ENCODE results near the gene CDON. TPM values are rescaled to one million over a fixed set of nuclear protein-coding genes. Genes with fewer than 3 reads are reported as not detected.

CDON gene
- total RNA-seq, 3 donors from 2014 or later (not counting 1 experiment from before 2014, with no cell fraction given), result 0.25 to 0.38 TPM; not detected in 1

DNA sequence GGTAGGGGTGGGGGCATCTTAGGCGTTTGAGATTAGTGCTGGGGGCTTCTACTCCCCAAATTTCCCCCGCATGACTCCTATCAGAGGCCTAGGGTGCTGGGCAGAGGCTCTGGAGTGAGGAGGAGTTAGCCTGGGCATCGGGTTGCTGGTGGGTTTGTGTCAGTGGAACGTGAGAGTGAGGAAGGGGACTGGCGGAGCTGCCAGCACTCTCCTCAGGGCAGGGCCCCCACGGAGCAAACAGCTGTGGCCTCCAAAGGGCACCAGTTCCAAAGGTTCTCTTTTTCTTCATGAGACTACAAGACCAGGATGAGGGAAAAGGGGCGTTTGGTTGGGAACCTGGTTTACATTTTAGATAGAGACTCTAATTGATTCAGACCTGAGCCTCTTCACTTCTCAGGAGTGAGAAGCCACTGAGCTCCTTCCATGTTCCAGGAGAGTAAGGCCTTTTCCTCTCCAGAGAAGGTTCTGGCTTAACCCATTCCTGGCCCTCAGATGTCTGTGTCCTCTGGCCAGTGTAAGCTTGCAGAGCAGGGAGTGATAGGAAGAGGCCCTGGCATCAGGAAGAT is 35.6 kb upstream of the CDON start:
- Mint-ChIP-seq H3K4me1 (no peaks in the 10 kb centered on the region), H3K27me3 (ENCODE audit: low read depth in 2 of 2) (peaks cover 0 to 5% of the 10 kb centered on the region in 2 donors), H3K36me3 (no peaks in the 10 kb centered on the region), H3K9me3 (no peaks in the 10 kb centered on the region), H3K4me3 (no peak overlapping the region), H3K27ac (no peak overlapping the region)
- Histone ChIP-seq H3K27ac (ENCODE audit: low read length) (no peak overlapping the region), H3K4me1 (ENCODE audit: control insufficient read depth, insufficient read depth, low read length) (no peaks in the 10 kb centered on the region), H3K36me3 (ENCODE audit: control insufficient read depth, insufficient read depth, low read length) (no peaks in the 10 kb centered on the region), H3K27me3 (ENCODE audit: control insufficient read depth, insufficient read depth, low read length) (no peaks in the 10 kb centered on the region), H3K4me3 (ENCODE audit: low read length) (no peak overlapping the region), H3K9me3 (ENCODE audit: control insufficient read depth, insufficient read depth, low read length) (no peaks in the 10 kb centered on the region)
- DNase-seq (no peak), ATAC-seq (no peak)
- TF ChIP-seq, protein P1, sequence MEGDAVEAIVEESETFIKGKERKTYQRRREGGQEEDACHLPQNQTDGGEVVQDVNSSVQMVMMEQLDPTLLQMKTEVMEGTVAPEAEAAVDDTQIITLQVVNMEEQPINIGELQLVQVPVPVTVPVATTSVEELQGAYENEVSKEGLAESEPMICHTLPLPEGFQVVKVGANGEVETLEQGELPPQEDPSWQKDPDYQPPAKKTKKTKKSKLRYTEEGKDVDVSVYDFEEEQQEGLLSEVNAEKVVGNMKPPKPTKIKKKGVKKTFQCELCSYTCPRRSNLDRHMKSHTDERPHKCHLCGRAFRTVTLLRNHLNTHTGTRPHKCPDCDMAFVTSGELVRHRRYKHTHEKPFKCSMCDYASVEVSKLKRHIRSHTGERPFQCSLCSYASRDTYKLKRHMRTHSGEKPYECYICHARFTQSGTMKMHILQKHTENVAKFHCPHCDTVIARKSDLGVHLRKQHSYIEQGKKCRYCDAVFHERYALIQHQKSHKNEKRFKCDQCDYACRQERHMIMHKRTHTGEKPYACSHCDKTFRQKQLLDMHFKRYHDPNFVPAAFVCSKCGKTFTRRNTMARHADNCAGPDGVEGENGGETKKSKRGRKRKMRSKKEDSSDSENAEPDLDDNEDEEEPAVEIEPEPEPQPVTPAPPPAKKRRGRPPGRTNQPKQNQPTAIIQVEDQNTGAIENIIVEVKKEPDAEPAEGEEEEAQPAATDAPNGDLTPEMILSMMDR (IDR thresholded peaks at IDR 0.05), result no peak
- intact Hi-C loops (cut with micrococcal nuclease), result no loop called here
- WGBS (ENCODE audit: insufficient coverage), result 80% methylated on average over 7 of the region's 7 CpGs

DNA sequence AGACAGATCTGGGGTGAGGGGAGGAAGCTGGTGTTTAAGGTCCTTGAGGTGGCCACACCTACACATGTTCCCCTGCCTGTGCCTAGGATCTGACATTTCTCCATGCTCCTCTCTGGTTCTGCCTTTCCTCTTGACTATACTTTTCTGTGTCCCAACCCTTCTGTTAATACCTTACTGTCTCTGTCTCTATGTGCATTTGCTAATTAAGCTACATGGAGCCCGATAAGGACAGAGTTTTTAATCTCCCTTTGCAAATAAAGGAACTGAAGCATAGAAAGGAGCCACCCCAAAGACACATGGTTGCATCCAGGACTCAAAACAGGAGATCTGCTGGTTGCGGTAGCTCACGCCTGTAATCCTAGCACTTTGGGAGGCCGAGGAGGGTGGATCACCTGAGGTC is 33.1 kb upstream of the CDON start:
- TF ChIP-seq, protein P1 (IDR thresholded peaks at IDR 0.05), result no peak
- Mint-ChIP-seq H3K27me3 (ENCODE audit: low read depth in 2 of 2) (peaks cover 5 to 8% of the 10 kb centered on the region in 2 donors), H3K9me3 (no peaks in the 10 kb centered on the region), H3K4me1 (no peaks in the 10 kb centered on the region), H3K4me3 (no peak overlapping the region), H3K27ac (no peak overlapping the region), H3K36me3 (no peaks in the 10 kb centered on the region)
- H3K9me3 ChIP-seq (ENCODE audit: control insufficient read depth, insufficient read depth, low read length), result no peaks in the 10 kb centered on the region
- intact Hi-C loops (cut with micrococcal nuclease), result no loop called here
- no peaks in the 10 kb centered on the region for H3K36me3 ChIP-seq (ENCODE audit: control insufficient read depth, insufficient read depth, low read length)
- no peak overlapping the region for H3K27ac ChIP-seq (ENCODE audit: low read length)
- WGBS (ENCODE audit: insufficient coverage), result 90% methylated on average over 4 of the region's 4 CpGs
- no peaks in the 10 kb centered on the region for H3K27me3 ChIP-seq (ENCODE audit: control insufficient read depth, insufficient read depth, low read length)
- DNase-seq (no peak), ATAC-seq (no peak)
- no peak overlapping the region for H3K4me3 ChIP-seq (ENCODE audit: low read length)
- no peaks in the 10 kb centered on the region for H3K4me1 ChIP-seq (ENCODE audit: control insufficient read depth, insufficient read depth, low read length)

DNA sequence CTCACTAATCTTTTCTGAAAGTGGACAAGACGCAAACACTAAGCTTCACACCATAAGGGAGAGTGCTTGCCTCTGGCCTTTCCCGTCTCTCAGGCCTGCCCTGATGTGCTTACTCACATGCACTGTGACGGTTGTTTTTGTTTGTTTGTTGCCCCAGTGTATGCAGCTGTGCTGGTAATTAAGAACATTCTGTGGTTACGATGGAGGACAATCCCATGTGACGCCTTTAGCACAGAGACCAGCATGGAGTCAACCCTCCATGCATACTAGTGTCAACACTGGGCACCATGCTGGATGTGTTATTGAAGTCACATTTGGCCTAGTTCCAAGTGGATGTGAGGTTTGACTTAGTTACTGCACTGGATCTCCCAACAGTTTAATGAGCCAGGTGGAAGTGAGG is 27.8 kb upstream of the CDON start:
- H3K4me3 ChIP-seq (ENCODE audit: low read length), result no peak overlapping the region
- no peaks in the 10 kb centered on the region for H3K36me3 Mint-ChIP-seq
- whole genome bisulfite sequencing (ENCODE audit: insufficient coverage), result 98% methylated on average over 5 of the region's 5 CpGs
- no peaks in the 10 kb centered on the region for H3K4me1 ChIP-seq (ENCODE audit: control insufficient read depth, insufficient read depth, low read length)
- H3K9me3 Mint-ChIP-seq, result no peaks in the 10 kb centered on the region
- no peaks in the 10 kb centered on the region for H3K27me3 ChIP-seq (ENCODE audit: control insufficient read depth, insufficient read depth, low read length)
- no peak overlapping the region for H3K27ac Mint-ChIP-seq
- H3K27me3 Mint-ChIP-seq (ENCODE audit: low read depth in 2 of 2), result peaks cover 3 to 5% of the 10 kb centered on the region in 2 donors
- no peak for ATAC-seq
- H3K9me3 ChIP-seq (ENCODE audit: control insufficient read depth, insufficient read depth, low read length), result no peaks in the 10 kb centered on the region
- H3K4me3 Mint-ChIP-seq, result no peak overlapping the region
- TF ChIP-seq, protein P1 (IDR thresholded peaks at IDR 0.05), result no peak
- no peak for DNase-seq
- no peaks in the 10 kb centered on the region for H3K4me1 Mint-ChIP-seq
- H3K36me3 ChIP-seq (ENCODE audit: control insufficient read depth, insufficient read depth, low read length), result no peaks in the 10 kb centered on the region
- intact Hi-C loops (cut with micrococcal nuclease), result no loop called here
- no peak overlapping the region for H3K27ac ChIP-seq (ENCODE audit: low read length)

DNA sequence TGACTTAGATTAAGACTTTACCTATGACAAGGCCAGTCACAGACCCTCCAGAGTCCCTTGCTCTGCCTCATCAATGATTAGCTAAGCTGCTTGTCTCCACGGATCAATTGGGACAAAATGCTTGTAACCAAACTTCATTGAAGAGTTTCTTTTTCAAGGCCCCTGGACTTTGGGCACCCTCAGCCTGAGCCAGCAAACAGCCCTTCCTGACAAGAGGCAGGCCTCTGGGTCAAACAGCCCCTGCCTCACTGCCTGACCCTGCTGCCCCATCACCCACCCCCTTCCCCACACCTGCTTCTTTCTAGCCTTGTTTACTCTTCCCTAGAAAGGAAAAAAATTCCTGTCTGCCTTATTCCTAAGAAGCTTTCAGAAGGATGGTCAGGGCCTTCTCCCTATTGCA is 26.3 kb upstream of the CDON start:
- Mint-ChIP-seq H3K4me1 (peaks cover 0 to 2% of the 10 kb centered on the region in 2 donors), H3K4me3 (no peak overlapping the region), H3K27ac (no peak overlapping the region), H3K36me3 (no peaks in the 10 kb centered on the region), H3K9me3 (no peaks in the 10 kb centered on the region), H3K27me3 (ENCODE audit: low read depth in 2 of 2) (peaks cover 4 to 5% of the 10 kb centered on the region in 2 donors)
- H3K4me1 ChIP-seq (ENCODE audit: control insufficient read depth, insufficient read depth, low read length), result no peaks in the 10 kb centered on the region
- intact Hi-C loops (cut with micrococcal nuclease), result no loop called here
- no peak overlapping the region for H3K4me3 ChIP-seq (ENCODE audit: low read length)
- H3K27ac ChIP-seq (ENCODE audit: low read length), result no peak overlapping the region
- DNase-seq (no peak), ATAC-seq (no peak)
- no peaks in the 10 kb centered on the region for H3K9me3 ChIP-seq (ENCODE audit: control insufficient read depth, insufficient read depth, low read length)
- H3K36me3 ChIP-seq (ENCODE audit: control insufficient read depth, insufficient read depth, low read length), result no peaks in the 10 kb centered on the region
- TF ChIP-seq, protein P1 (IDR thresholded peaks at IDR 0.05), result no peak
- 77% methylated on average over 1 of the region's 1 CpG for WGBS (ENCODE audit: insufficient coverage)
- no peaks in the 10 kb centered on the region for H3K27me3 ChIP-seq (ENCODE audit: control insufficient read depth, insufficient read depth, low read length)

Data from natural killer cell (primary cell).